HG03460 (cell line): Measurements from ENCODE around the gene BMP7.

Experiments used
- ATAC-seq: cut with Tn5 transposase; IDR thresholded peaks from one replicate; pipeline ENCODE4 v1.9.1; 2021; ENCODE audit not compliant: unreplicated experiment

Gene BMP7

DNA sequence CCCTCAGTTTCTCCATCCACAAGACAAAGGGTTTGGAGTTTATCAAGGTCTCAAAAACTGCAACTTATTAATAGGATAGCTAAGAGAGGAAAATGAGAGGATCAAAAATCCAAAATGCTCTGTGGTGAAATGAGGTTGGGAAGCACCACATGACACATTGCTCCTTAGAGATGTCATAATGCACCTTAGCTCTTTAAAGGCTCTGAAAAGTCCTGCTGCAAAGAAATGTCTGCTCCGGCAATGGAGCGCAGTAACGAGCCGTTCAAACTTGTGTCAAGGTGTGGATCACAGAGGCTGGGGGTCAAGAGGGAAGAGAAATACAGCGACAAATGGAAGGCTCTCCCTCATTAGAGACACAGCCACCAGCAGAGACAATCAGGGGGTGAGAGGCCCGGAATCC, 53.1 kb downstream of the BMP7 start:
- ATAC-seq: no peak

DNA sequence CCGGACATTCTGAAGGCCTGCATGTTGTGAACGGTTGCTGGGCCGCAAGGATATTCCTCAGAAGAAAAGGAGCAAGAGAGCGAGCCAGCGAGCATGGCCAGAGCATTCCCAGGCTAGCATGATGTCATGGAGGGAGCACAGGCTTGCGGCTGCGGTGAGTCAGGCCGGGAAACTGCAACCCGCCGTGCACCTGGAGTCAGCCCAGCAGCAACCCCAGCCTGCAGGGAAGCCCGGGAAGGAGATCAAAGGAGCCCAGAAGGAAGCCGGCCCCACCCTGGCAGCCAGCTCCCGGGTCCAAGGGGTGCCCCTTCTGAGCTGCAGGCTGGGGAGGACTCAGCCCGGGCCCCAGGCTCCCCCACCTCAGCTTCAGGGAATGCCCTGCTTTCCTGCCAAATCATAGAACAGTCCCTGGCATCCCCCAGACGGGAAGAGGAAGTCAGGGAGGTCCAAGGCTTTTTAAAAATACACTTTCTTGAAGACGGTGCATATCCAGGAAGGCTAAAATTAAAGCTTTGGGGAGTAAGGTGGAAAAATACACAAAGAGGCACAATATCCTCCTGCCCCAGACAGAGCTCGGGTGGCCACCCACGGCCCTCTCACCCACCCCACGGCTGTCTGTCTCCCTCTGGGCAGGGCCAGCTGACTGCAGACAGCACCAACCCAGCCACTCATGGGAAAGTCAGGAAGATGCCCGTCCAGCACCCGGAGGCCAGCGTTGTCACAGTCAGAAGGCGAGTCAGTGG, 53.7 kb downstream of the BMP7 start:
- no peak for ATAC-seq

DNA sequence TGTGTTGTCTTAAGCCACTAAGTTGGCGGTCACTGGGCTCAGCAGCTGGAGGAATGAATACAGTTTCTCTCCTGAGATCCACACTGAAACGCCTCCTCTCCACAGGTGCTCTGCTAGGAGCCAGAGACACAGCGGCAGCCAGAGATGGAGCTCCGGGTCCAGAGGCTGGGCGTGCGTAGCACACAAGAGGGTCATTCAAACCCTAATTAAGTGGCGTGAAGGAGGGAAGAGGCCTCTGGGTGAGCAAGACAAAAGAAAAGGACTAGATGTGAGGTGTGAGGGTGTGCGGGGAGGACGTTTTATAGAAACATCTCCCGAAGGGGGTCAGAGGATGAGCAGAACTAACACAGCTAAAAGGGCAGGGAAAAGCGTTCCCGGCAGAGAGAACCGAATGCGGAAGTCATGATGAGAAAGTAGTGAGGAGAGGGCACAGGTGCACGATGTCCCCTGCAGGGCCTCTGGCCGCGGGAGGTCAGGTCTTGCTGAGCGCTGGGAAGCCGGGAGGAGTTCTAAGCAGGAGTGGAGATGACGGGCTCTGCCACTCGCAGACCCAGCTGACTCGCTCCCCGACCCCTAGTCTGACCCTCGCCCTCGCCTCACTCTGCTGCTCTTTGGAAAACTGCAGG, 54.4 kb downstream of the BMP7 start:
- no peak for ATAC-seq

DNA sequence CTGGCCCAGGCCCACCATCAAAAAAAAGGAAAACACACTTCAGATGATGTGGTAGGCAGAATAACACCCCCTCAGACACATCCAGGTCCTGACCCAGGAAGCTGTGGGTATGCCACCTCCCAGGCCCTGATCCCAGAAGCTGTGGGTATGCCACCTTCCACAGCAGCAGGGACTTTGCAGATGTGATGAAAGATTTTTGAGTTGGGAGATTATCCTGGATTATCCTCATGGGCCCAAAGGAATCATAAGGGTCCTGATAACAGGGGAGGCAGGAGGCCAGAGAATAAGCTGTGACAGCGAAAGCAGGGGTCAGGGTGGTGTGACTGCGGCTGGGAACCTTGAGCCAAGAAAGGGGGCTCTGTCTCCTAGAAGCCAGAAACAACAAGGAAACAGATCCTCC, 55.0 kb downstream of the BMP7 start:
- no peak for ATAC-seq

DNA sequence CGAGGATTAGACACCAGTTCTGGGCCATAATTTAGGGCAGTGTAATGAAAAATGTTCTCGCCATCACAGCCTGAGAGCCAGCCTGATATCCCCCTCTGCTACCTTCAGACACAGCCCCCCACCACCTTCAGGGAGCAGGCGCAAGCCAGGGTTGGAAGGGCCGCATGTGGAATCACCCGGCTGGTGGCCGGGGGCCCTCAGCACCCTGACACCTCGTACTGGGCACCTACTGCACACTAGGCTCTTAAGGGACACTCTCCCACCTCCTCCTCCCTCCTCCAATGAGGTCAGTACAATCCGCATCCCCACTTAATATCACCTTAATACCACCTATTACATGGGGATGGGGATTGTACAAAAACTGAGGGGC, 55.5 kb downstream of the BMP7 start:
- no peak for ATAC-seq

DNA sequence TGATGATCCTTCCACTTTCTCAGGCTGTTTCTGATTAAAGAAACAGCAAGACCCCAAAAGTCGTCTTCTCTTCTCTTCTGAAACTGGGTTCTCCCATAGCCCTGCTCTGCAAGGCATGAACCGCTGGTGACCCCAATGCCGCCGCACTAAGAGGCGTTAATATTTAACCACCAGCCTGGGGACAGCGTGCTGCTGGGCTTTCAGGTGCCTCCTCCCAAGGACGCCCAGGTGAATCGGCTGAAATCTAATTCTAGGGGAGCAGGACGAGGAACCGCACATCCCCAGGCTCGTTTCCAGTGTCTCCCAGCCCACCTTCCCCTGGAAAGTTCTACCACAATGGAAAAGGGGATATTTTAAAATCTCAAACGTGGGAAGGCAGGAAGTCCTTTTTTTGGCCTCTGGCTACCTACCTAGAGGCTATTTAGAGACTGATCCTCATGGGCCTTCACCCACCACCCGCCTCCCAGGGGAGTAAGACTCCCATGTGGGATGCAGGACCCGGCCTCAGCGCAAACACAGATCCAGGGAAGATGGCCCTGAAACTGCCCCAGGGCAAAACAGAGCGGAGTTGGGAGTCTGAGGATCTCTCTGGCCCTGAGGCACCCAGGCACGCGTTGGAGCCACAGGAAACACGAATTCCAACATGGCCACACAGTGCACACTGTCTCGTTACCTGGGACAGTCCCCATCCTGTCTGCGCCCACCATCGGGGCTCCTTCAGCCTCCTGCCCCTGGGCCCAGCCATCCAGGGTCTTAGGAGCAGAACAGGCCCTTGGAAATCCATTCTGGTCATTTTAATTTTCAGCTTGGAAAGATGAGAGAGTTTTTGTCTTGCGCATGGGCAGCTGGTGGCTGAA, 56.2 kb downstream of the BMP7 start:
- no peak for ATAC-seq

DNA sequence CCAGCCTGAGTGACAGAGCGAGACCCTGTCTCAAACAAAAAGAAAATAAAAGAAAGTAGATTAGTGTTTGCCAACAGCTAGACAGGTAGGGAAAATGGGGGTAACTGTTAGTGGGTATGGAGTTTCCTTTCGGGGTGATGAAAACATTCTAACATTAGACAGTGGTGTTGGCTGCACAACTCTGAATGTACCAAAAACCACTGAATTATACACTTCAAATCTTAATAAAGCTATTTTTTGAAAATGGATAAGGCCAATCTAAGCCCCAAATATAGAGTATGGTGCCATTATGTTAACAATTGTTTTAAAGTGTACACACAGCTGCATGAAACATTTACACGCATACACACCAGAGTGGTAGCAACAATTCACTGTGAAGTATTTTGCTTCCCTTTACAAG, 57.0 kb downstream of the BMP7 start:
- no peak for ATAC-seq

DNA sequence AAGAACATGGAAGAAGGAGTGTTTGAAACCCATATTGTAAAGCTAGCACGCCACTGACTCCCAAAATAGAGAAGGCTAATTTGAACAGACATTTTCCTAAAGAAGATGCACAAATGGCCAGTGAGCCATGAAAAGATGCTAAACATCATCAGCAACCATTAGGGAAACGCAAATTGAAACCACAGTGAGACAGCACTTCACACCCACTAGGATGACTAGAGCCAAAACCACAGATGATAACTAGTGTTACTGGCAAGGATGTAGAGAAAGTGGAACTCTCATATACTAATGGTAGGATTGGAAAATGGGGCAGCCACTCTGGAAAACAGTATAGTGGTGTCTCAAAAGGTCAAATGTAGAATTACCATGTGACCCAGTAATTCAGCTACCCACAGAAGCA, 58.2 kb downstream of the BMP7 start:
- ATAC-seq: no peak

DNA sequence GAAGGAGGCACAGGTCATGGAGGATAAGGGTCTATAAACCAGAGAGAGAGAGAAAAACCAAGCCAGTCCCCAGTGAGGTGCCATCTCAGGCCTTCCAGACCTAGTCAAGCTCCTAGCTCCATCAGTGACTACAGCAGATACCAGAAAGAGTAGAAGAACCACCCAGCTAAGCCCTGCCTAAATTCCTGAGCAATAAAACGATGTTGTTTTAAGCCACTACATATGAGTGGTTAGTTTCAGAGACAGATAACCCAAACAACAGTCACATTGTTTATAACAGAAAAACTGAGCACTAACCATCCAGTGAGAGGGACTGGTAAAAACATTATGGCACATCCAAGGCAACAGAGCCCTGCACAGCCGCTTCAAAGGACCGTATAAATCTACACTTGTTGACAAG, 59.2 kb downstream of the BMP7 start:
- ATAC-seq: no peak

DNA sequence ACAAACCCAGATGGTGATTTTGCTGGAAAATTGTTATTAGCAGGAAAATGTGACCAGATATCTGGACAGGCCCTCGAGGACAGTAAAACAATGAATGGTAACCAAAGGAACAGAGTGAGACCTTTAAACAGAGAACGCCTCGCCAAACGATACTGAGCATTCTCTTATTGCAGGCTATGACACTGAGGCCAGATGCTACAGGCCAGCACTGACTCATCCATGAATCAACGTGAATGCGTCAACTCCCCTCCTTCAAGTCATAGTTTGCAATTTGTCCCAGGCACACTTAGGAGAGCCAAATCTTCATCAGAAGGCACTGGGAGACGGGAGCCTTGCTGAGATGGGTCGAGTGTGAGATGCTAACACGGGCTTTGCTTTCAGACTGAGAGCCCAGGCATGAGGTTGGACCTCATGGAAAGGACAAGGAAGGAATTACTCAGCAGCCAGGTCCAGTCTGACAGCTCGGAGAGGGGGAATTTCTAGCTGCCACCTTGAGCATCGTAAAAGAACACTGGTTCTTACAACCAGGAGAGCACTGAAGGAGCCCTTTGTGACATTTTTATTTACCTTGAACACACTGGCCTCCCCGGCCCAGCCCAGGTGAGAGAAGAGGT, 60.7 kb downstream of the BMP7 start:
- no peak for ATAC-seq

GRCh38 chr20:57203986-57204385, 62.5 kb downstream of the BMP7 start:
- no peak for ATAC-seq

GRCh38 chr20:57203204-57203603, 63.2 kb downstream of the BMP7 start:
- ATAC-seq: no peak

DNA sequence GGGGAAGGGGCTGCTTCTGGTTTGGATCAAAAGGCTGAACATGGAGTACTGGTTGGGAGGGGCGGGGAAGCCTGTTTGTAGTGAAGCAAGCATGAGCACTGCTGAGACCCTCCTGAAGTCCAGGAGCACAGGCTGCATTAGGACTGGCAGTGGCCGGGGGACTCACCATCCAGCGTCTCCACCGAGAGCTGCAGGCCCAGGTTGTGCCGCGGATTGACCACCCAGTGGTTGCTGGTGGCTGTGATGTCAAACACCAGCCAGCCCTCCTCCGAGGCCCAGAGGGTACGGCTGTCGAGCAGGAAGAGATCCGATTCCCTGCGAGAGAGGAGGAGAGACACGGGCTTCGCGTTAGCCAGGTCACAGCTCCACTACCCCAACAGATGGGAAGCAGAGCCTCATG, 64.1 kb downstream of the BMP7 start:
- ATAC-seq: no peak

DNA sequence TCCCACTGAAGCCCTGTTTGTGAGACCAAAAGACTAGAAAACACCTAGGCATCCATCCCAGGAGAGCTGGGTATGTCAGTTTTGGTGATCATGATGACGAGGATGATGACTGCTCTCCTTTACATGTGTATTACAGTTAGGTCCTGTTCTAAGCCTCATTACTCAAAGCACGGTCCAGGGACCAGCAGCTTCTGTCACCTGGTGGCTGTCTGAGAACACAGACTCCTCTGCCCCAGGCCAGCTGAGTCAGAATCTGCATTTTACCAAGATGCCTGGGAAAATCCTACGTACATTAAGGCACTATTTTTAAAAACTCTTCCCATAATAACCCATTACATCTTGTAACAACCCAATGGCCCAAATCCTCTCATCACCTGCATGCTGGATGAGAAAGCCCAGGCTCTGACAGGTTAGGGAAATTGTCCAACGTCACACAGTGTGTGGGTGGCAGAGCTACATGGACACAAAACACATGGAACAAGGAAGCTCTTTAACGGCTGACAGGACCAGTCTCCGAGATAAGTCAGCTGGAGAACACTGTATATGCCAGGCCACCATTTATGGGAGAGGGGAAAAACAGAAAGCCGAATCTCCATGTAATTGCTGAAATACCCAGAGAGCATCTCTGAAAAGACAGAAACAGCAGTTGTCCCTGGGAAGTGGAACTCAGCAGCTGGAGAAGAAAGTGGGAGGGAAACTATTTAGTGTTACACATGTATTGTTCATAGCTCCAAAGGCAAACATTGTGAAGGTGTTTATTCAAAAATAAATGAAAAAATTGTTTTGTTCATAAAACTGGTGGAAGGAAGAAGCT, 65.4 kb downstream of the BMP7 start:
- ATAC-seq: no peak

GRCh38 chr20:57199656-57200405, 66.6 kb downstream of the BMP7 start:
- ATAC-seq: no peak

GRCh38 chr20:57198132-57199072, 68.0 kb downstream of the BMP7 start:
- ATAC-seq: no peak

DNA sequence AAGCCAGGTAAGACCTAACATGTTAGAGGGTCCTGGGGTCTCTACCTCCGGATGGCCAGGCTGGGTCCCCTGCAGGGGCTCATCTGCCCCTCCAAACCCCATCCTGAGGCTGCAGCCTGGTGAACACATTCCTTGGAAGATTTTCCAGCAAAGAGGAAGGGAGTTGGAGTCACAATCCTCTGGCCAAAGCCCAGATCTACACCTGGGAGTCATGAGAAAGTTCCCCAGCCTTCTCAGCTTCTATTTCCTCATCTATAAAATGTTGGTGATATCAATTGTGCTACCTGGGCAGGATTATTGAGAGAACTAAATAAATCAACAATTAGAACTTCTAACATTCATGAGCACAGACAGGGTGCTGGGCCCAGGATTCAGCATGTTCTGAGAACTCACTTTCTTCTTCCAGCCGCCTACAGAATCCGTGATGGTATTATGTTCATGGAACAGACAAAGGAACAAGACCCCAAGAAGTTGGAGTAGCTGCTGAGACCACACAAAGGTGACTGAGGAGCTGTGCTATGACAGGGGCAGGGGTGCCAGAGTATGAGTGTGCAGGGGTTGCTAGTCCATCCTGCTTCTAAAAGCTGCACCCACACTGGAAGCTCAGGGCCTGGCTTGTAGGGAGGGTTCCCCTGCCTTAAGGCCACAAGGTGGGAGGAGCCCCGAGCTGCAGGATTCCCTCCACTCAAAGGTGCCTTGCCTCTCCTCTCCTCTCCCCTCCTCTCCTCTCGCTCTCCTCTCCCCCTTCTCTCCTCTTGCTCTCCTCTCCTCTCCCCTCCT, 68.9 kb downstream of the BMP7 start:
- ATAC-seq: no peak

GRCh38 chr20:57195469-57196100, 70.9 kb downstream of the BMP7 start:
- ATAC-seq: no peak
